GM12878 (cell line): ENCODE measurements around the gene REM2. TPM values are rescaled to one million over a fixed set of nuclear protein-coding genes. Genes with fewer than 3 reads are reported as not detected.

Source experiments
- CHD4 ChIP-seq: fragments of 200-600 bp; sonication (generic); IDR thresholded peaks from 2 replicates; pipeline ENCODE4 v1.6.1; 2016; ENCODE audit warnings: mild to moderate bottlenecking
- NFIC ChIP-seq: IDR thresholded peaks from 2 replicates; pipeline ENCODE4 v1.6.1; 2012; ENCODE audit warnings: low read depth, mild to moderate bottlenecking, inconsistent platforms, low read length, moderate library complexity
- NFXL1 ChIP-seq: fragments of 450-650 bp; IDR thresholded peaks from 2 replicates; pipeline ENCODE4 v1.6.1; 2017; ENCODE audit warnings: antibody characterized with exemption, mild to moderate bottlenecking, borderline replicate concordance
- NR2C2 ChIP-seq: IDR thresholded peaks from 2 replicates; pipeline ENCODE4 v1.6.1; 2011; ENCODE audit warnings: borderline replicate concordance, low read depth; ENCODE audit not compliant: control insufficient read depth, insufficient read length
- NR2F1 ChIP-seq: fragments of 450-650 bp; conservative IDR thresholded peaks from 2 replicates; pipeline ENCODE4 v1.6.1; 2017; ENCODE audit warnings: mild to moderate bottlenecking
- SIN3A ChIP-seq: IDR thresholded peaks from 2 replicates; pipeline ENCODE4 v1.6.1; 2012; ENCODE audit warnings: low read depth, low read length, improper control_type of control experiment
- SREBF1 ChIP-seq: IDR thresholded peaks from 2 replicates; pipeline ENCODE4 v1.6.1; 2012; ENCODE audit warnings: mild to moderate bottlenecking, low read length
- polyA plus RNA-seq, 11 experiments: library from polyadenylated mRNA; depleted of rRNA in 4 of 11; unstranded in 6 of 11; stranded (reverse) in 5 of 11; fragments of >200 nt; fragmentation: Nextera tagmentation in 4 of 11; fragmentation: Illumina TruSeq in 1 of 11; extraction: Ambion mirVana in 4 of 11; extraction: Trizol in 1 of 11; gene quantifications; 1 replicate in 1 of 11; 2 replicates in 10 of 11; pipeline versions ENCODE4 v1.2.1 to v1.2.3, GENCODE V29; 2011 to 2016; ENCODE audit warnings: inconsistent platforms in 2 of 11, missing spikeins in 2 of 11, low read depth in 1 of 11
- total RNA-seq, 4 experiments: library from RNA; depleted of rRNA in 3 of 4; stranded (reverse); fragments of >200 nt in 3 of 4; fragmentation: Illumina TruSeq in 1 of 4; extraction: Trizol in 1 of 4; gene quantifications; 2 replicates each; pipeline versions ENCODE4 v1.2.1 to v1.2.3, GENCODE V29; 2013 to 2021
- TF ChIP-seq, protein P1 (sequence below): IDR thresholded peaks from 2 replicates; pipeline ENCODE4 v1.6.1; 2012; ENCODE audit warnings: low read depth, low read length, improper control_type of control experiment
- TF ChIP-seq, protein P2 (sequence below): fragments of 450-650 bp; IDR thresholded peaks from 2 replicates; pipeline ENCODE4 v1.6.1; 2016; ENCODE audit warnings: mild to moderate bottlenecking
- TF ChIP-seq, protein P3 (sequence below), 3 experiments: IDR thresholded peaks in 2 of 3; conservative IDR thresholded peaks in 1 of 3; 2 replicates each; pipeline ENCODE4 v1.5.1; 2011; ENCODE audit warnings: low read depth in 3 of 3, low read length in 3 of 3, mild to moderate bottlenecking in 3 of 3, control low read depth in 2 of 3, moderate library complexity in 2 of 3, inconsistent platforms in 1 of 3, mixed read lengths in 1 of 3; ENCODE audit not compliant: control insufficient read depth in 2 of 3, insufficient read depth in 1 of 3; ENCODE audit errors: extremely low read depth in 1 of 3

REM2 gene
- total and polyA plus RNA-seq, 10 of the 15 experiments (the other 5 are each of a cell fraction or from before 2014, with no cell fraction given) = 0.27 to 1.5 (median 0.83) TPM

DNA sequence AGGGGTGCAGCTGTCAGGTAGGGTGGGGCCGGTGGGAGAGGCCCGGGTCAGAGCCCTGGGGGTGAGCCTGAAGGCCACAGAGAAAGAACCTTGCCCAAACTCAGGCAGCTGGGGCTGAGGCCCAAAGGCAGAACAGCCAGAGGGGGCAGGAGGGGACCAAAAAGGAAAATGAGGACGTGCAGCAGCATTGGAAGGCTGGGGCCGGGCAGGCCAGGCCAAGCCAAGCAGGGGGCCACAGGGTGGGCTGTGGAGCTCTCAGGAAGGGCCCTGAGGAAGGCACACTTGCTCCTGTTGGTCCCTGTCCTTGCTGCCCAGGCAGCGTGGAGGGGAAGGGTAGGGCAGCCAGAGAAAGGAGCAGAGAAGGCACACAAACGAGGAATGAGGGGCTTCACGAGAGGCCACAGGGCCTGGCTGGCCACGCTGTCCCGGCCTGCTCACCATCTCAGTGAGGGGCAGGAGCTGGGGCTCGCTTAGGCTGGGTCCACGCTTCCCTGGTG lies 36.2 kb upstream of the REM2 start (continued):
- TF ChIP-seq CHD4 (no peak), SIN3A (no peak), NR2F1 (no peak), NFXL1 (no peak), NFIC (no peak), SREBF1 (no peak), NR2C2 (no peak)
- TF ChIP-seq, protein P1, sequence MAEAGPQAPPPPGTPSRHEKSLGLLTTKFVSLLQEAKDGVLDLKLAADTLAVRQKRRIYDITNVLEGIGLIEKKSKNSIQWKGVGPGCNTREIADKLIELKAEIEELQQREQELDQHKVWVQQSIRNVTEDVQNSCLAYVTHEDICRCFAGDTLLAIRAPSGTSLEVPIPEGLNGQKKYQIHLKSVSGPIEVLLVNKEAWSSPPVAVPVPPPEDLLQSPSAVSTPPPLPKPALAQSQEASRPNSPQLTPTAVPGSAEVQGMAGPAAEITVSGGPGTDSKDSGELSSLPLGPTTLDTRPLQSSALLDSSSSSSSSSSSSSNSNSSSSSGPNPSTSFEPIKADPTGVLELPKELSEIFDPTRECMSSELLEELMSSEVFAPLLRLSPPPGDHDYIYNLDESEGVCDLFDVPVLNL = no peak
- TF ChIP-seq, protein P2, sequence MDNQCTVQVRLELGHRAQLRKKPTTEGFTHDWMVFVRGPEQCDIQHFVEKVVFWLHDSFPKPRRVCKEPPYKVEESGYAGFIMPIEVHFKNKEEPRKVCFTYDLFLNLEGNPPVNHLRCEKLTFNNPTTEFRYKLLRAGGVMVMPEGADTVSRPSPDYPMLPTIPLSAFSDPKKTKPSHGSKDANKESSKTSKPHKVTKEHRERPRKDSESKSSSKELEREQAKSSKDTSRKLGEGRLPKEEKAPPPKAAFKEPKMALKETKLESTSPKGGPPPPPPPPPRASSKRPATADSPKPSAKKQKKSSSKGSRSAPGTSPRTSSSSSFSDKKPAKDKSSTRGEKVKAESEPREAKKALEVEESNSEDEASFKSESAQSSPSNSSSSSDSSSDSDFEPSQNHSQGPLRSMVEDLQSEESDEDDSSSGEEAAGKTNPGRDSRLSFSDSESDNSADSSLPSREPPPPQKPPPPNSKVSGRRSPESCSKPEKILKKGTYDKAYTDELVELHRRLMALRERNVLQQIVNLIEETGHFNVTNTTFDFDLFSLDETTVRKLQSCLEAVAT = no peak
- TF ChIP-seq, protein P3, sequence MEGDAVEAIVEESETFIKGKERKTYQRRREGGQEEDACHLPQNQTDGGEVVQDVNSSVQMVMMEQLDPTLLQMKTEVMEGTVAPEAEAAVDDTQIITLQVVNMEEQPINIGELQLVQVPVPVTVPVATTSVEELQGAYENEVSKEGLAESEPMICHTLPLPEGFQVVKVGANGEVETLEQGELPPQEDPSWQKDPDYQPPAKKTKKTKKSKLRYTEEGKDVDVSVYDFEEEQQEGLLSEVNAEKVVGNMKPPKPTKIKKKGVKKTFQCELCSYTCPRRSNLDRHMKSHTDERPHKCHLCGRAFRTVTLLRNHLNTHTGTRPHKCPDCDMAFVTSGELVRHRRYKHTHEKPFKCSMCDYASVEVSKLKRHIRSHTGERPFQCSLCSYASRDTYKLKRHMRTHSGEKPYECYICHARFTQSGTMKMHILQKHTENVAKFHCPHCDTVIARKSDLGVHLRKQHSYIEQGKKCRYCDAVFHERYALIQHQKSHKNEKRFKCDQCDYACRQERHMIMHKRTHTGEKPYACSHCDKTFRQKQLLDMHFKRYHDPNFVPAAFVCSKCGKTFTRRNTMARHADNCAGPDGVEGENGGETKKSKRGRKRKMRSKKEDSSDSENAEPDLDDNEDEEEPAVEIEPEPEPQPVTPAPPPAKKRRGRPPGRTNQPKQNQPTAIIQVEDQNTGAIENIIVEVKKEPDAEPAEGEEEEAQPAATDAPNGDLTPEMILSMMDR (IDR thresholded peaks at IDR 0.05 in 2 of 3, conservative IDR thresholded peaks at IDR 0.05 in 1 of 3; ENCODE audit: control insufficient read depth in 2 of 3, extremely low read depth in 1 of 3, insufficient read depth in 1 of 3, low read depth in 3 of 3, low read length in 3 of 3) = no peak
